Measurements from ENCODE around the gene ADRA2B.

The ADRA2B gene

GRCh38 chr2:96114903-96115581 lies 1.3 kb downstream of the ADRA2B start:
- TF ChIP-seq CTCF (IDR thresholded peaks at IDR 0.05; ENCODE audit: low read depth, low read length) = no peak
- DNase-seq (ENCODE audit: low read depth in 2 of 2) = no peak
- H3K4me3 ChIP-seq (replicated peaks in 1 of 2; ENCODE audit: low read depth in 2 of 2, low read length in 2 of 2) = no peak overlapping the region

- DNase-seq (ENCODE audit: low read depth in 2 of 2) = no peak
- no peak overlapping the region for H3K4me3 ChIP-seq (replicated peaks in 1 of 2; ENCODE audit: low read depth in 2 of 2, low read length in 2 of 2)
- TF ChIP-seq CTCF (IDR thresholded peaks at IDR 0.05; ENCODE audit: low read depth, low read length) = no peak
Observed at GRCh38 chr2:96114546-96114902, 1.8 kb downstream of the ADRA2B start.

GRCh38 chr2:96113951-96114350 lies 2.4 kb downstream of the ADRA2B start:
- H3K4me3 ChIP-seq (replicated peaks in 1 of 2; ENCODE audit: low read depth in 2 of 2, low read length in 2 of 2) = no peak overlapping the region
- TF ChIP-seq CTCF (IDR thresholded peaks at IDR 0.05; ENCODE audit: low read depth, low read length) = no peak
- no peak for DNase-seq (ENCODE audit: low read depth in 2 of 2)

DNA sequence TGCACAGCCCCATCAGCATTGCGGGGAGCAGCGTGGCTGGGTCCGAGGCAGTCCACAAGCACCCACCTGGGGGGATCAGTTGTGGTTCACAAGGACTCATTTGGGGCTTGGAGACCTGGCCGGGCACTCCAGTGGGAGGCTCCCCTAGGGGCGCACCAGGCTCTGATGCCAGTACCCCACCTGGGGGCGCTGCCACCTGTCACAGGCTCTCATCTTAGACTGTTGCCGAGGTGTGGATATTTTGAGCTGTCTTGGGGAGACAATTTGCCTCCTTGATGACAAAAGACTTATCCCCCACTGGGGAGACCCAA lies 3.0 kb downstream of the ADRA2B start:
- TF ChIP-seq CTCF (IDR thresholded peaks at IDR 0.05; ENCODE audit: low read depth, low read length) = no peak
- DNase-seq (ENCODE audit: low read depth in 2 of 2) = no peak
- H3K4me3 ChIP-seq (replicated peaks in 1 of 2; ENCODE audit: low read depth in 2 of 2, low read length in 2 of 2) = no peak overlapping the region

DNA sequence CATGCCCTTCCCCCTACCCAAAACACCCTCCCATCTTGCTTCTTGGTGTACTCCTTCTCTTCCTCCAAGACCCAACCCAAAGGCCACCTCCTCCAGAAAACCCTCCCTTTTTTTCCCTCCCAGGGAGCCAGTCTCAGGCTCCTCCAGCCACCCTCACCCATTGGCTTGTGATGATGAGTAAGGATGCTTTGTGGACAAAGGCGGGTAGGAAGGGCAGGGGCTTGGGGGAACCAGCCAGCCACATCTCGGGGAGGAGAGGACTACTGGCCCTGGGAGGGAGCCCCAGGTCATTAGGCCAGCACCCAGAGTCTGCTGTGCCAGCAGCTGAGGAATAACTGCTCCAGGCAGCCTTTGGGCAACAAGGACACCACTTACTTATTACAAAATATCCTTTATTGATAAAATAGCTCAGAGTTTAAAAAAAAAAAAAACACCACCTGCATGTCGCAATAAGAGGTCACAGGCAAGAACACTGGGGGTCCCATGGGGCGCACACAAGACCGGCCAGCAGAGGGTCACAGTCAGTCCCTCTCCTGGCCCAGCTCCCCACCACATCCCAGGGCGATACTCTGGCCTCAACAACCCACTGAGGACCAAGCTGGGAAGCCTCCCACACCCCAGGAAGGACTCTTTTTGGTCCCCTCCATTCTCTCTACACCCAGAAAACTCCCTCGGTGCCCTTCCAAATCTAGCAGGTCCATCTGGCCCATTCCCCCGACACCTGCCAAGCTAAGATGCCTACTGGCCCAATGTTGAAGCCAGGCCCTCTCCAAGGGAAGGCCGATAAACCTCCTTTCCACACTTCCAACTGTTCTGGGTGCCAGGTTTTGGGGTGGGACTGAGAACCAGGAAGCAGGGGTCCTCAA lies 3.6 kb downstream of the ADRA2B start:
- DNase-seq (ENCODE audit: low read depth in 2 of 2) = no peak
- no peak for TF ChIP-seq CTCF (IDR thresholded peaks at IDR 0.05; ENCODE audit: low read depth, low read length)
- no peak overlapping the region for H3K4me3 ChIP-seq (replicated peaks in 1 of 2; ENCODE audit: low read depth in 2 of 2, low read length in 2 of 2)

DNA sequence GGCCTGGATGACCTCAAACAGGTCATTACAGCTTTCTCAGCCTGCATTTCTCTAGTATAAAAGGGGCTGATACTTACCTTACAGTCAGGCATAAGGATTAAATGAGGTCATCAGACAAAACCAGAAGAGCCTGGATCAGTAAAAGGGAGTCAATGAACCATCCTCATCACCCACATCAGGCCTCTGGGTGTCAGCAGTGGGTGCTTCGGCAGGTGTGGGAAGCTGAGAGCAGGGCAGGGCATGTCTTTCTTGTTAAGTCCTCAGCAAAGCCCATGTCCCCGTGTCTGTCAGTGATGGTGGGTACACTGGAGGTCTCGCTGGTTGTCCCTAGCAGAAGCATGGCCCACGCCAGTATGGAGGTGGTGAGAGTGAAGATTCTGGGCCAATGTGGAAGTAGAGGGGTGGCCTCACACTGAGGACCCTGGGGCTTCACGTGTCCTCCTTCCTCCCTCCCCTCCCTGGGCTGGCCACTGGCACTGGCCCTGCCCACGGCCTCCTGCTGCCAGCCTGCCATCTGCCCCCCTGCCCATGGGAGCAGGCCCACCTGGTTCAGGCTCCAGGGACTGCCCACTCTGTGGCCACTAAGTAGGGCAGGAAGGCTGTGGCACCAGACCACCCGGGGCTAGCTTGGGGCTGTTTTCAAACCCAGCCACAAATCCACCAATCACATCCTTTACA lies 4.4 kb downstream of the ADRA2B start:
- DNase-seq (ENCODE audit: low read depth in 2 of 2) = no peak
- TF ChIP-seq CTCF (IDR thresholded peaks at IDR 0.05; ENCODE audit: low read depth, low read length) = no peak
- no peak overlapping the region for H3K4me3 ChIP-seq (replicated peaks in 1 of 2; ENCODE audit: low read depth in 2 of 2, low read length in 2 of 2)

Measured in cardiac fibroblast (primary cell).